Jurkat, Clone E6-1 (cell line): ENCODE measurements around the gene B3GAT3.
"Not testable (repeated sequence)": the region's sequence is repeated elsewhere in the genome, so short reads cannot be mapped to it uniquely, and the experiment has no call there.

Experiments
- DNase-seq: peaks from one replicate; pipeline ENCODE4 v3.0.0-alpha.2; 2011; ENCODE audit warnings: low read depth, low spot score
- H3K4me3 ChIP-seq: 2 replicates; pipeline ENCODE4 v1.5.1; 2011; ENCODE audit warnings: mild to moderate bottlenecking, low read length, control low read depth, moderate library complexity

B3GAT3 gene

DNA sequence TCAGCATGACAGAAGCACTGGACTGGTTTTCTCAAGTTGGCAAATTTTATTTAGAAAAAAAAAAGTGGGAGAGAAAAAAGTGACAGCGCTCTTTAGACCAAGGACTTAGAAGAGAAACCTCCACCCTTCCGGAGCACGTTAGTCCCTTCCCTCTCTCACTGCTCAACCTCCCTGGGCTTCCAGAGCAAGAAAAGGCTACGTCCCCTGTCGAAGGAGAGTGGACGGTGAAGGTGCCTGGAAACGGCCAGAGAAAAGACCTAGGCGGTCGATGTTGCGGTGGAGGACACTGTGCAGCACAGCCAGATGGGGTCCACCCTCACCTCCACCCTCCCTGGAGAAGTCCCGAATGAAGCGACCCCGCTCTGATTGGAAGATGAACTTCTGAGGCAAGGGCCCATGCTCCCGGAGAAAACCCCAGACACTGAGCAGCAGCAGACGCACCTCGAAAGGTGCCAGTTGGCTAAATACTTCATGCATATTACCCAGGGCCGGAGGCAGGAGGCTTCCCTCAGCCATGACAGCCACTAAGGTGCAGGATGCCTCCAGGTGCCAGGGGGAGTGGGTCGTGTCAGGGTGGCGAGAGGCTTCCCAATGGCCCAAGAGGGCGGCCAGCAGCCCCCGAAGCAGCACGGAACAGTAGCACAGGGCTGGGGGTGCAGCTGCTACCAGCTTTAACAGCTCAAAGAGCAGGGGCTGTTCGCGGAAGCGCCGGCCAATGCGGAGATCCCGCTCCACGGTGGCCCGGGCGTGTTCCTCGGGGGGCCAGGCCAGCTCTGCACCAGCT is 25.2 kb upstream of the B3GAT3 start:
- H3K4me3 ChIP-seq: peak overlapping the region; percentile 27

DNA sequence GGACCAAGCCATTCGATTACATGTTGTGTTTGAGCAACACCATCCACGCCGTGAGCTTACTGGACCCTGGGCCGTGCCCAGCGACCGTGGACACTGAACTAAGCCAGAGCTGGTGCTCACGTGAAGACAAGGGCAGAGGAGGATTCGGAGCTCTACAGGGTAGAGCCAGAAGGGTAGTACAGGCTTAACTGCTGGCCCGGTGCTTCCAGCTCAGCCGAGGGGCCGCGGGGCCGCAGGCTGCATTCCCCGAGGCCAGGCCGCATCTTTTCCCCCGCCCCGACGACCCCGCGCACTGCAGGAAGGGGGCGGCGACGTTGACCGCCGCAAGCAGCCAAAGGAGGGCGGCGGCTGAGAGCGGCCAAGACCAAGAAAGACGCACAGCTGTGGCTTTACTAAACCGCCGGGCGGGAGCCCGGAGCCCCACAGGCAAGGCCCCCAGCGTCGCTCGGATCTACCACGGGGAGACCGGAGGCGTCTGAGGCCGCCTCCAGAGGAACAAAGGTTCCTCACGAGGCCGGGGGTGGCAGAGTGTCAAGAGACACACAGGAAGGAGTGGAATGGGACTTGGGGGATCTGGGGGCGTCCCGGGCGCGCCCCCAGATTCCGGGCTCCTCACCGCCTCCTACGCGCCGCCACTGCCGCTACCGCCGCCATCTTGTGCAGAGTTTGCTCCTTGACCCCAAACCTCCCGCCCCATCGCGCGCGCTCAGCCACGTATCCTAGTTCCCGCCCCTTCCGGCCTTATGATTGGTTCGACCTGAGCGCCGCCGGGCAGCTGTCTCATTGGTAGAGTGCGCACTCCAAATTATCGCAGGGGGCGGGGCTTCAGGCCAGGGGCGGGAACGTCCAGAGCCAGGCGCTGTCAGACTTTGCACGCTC is 24.4 kb upstream of the B3GAT3 start, which contains the start of gene GANAB:
Gene GANAB, minus strand, starts transcription at position 668 of the 879 bp plus-strand sequence. Its CDS starts 14 bp downstream, at position 654.
- DNase-seq: peak; percentile 95
- H3K4me3 ChIP-seq: peak within 1 kb of the TSS; percentile 99

More for the DNA sequence above, 25.2 kb upstream of the B3GAT3 start:
- no peak for DNase-seq

DNA sequence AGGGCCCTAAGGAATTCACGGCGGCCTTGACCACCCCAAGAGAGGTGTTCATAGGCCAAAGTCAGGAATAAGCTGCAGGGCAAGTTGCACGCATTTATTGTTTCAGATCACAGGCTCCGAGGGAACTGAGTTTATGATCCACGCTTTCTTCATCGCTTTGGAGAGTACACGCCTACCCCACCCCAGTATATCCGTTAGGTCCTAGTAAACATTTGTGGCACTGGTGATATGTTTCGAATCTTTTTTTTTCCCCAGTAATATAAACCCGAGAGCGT is 23.8 kb upstream of the B3GAT3 start:
- H3K4me3 ChIP-seq: peak overlapping the region; percentile 99
- no peak for DNase-seq

DNA sequence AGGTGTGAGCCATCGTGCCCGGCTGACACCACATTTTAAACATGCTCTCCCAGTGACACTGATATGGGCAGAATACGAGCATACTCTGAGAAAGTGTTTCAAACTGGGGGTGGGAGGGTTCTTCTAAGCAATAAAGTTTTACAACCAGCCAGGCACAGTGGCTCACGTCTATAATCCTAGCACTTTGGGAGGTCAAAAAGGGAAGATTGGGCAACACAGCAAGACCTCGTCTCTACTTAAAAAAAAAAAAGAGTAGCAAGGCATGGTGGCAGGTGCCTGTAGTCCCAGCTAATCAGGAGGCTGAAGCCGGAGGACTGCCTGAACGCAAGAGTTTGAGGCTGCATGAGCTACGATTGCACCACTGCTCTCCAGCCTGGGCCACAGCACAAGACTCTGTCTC is 22.4 kb upstream of the B3GAT3 start:
- H3K4me3 ChIP-seq: no peak overlapping the region
- DNase-seq: no peak

DNA sequence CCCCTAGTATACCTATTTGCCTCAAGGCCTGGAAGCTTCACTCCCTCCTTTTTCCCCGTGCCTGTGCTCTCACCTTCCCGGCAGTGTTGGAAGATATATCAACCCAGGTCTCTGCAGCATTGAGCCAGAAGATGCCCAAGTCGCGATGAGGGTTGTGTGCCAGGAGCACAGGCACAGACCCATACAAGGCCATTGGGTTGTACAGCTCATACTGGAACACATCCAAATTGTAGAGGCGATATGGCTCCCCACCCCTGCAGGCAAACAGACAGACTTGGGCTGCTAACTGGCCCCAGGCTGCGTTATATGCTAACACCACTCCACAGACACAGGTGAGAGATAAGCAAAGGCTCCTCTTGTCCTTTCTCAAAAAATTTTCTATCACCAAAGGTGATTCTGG is 10.7 kb upstream of the B3GAT3 start:
- H3K4me3 ChIP-seq: no peak overlapping the region
- DNase-seq: no peak

DNA sequence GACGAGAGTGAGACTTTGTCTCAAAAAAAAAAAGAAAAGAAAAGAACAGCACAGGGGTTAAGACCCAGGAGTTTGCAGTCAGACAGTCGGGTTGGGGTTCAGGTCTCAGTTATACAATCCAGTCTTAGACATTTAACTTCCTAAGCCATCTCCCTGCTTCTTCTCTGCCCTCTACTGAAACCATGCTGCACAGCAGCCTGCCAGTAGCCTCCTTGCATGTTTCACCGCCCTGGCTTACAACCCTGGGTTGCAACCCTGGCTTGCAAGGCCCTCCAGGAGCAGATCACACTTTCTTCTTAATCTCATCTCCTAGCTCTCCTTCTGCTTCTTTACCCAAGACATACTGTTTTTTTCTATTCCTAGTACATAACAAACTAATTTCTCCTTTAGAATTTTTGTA is 5.9 kb upstream of the B3GAT3 start:
- H3K4me3 ChIP-seq: no peak overlapping the region
- no peak for DNase-seq

DNA sequence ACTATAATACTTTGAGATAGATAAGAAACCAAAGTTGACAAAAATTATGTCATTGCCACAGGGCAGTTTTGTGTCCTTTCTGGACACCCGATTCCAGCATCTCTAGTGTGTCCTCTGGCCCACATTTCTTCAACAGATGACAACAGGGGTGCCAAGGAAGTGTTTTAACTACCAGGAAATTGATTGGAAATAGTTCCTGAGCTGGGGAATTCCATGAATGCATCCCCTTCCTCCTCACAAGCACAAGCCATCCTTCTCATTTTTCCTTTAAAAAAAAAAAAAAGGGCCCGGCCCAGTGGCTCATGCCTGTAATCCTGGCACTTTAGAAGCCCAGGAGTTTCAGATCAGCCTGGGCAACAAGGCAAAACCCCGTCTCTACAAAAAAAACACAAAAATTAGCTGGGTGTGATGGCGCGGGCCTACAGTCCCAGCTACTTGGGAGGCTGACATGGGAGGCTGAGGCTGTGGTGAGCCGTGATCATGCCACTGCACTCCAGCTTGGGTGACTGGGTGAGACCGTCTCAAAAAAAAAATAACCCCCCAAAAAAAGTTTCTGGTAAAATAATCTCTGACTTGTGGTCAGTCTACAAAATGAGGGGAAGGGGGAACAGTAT is 797 bp upstream of the B3GAT3 start:
- DNase-seq: no peak
- no peak overlapping the region for H3K4me3 ChIP-seq

DNA sequence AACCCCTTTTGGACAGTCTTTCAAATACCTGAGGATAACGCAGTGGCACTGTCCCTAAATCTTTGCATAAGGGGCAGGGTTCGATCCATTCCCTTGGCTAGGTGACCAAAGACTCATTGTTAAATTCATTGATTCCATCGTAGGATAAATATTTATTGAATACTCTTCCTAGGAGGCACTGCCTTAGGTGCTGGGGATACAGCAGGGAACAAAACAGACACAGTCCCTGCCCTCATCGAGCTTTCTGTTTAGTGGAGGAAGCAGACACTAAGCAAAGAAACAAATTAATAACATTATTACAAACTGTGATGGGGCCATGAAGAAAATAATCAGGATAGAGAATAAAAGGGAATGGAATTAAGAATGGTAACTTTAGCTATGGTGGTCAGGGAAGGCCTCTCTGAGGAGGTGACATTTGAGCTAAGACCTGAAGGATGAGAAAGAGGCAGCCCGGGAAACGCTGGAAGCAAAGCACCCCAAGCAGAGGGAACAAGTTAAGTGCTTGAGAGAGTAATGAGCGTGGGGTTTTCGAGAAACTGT is 689 bp downstream of the B3GAT3 start:
- H3K4me3 ChIP-seq: peak overlapping the region; percentile 67
- DNase-seq: no peak

DNA sequence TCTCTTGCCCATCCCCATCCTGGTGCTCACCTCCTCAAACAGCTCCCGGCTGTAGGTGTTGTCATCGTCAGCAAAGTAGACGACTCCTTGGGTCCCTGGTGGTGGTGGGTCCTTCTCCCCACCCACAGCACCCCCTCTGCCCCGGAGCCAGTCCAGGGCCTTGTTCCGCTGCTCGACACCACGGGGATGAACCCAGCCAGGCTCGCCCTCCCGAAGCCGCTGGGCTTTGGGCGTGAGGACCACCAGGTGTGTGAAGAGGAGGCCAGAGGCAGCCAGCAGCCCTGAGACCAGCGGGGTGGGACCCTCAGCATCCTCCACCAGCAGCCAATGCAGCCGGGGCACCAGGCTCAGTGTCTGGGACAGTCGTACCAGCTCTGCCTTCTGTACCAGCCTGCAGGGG is 4.8 kb downstream of the B3GAT3 start:
- DNase-seq, H3K4me3 ChIP-seq: not testable (repeated sequence)

DNA sequence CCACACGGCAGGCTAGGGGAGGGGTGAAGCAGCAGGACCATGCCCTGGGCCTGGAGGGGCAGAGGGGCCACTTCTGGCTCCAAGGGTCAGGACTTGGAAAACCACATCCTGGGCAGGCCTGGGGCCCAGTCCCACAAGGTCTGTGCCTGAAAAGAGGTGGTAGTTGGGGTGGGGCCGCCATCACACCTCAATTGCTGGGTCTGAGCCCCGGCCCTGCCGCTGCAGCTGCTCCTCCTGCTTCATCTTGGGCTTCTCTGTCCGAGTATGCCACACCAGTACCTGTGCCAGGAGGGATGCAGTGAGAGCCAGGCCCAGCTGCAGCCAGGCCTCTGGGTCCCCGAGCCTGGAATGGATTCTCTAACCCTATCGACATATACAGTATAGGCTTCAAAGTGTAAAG is 6.3 kb downstream of the B3GAT3 start:
- DNase-seq: no peak
- no peak overlapping the region for H3K4me3 ChIP-seq

DNA sequence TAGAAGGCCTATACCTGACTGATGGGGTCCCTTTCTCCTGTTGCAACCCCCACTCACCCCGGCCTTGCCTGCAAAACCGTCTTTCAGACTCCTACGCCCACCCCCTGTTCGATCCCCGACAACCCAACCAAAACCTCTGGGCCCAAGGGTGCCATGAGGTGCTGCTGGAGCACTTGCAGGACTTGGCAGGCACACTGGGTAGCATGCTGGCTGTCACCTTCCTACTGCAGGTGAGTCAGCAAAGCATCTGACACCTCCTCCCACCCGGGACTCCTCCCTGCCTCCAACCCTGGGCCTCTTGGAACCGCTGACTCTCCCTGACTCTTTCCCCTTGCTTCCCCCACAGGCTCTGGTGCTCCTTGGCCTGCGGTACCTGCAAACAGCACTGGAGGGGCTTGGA is 7.5 kb downstream of the B3GAT3 start:
- H3K4me3 ChIP-seq: no peak overlapping the region
- DNase-seq: no peak

DNA sequence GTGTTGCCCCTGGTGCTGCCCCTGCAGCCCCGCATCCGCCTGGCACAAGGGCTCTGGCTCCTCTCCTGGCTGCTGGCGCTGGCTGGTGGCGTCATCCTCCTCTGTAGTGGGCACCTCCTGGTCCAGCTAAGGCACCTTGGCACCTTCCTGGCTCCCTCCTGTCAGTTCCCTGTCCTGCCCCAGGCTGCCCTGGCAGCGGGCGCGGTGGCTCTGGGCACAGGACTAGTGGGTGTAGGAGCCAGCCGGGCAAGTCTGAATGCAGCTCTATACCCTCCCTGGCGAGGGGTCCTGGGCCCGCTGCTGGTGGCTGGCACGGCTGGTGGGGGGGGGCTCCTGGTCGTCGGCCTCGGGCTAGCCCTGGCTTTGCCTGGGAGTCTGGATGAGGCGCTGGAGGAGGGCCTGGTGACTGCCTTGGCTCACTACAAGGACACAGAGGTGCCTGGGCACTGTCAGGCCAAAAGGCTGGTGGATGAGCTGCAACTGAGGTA is 8.5 kb downstream of the B3GAT3 start:
- H3K4me3 ChIP-seq: no peak overlapping the region
- no peak for DNase-seq

DNA sequence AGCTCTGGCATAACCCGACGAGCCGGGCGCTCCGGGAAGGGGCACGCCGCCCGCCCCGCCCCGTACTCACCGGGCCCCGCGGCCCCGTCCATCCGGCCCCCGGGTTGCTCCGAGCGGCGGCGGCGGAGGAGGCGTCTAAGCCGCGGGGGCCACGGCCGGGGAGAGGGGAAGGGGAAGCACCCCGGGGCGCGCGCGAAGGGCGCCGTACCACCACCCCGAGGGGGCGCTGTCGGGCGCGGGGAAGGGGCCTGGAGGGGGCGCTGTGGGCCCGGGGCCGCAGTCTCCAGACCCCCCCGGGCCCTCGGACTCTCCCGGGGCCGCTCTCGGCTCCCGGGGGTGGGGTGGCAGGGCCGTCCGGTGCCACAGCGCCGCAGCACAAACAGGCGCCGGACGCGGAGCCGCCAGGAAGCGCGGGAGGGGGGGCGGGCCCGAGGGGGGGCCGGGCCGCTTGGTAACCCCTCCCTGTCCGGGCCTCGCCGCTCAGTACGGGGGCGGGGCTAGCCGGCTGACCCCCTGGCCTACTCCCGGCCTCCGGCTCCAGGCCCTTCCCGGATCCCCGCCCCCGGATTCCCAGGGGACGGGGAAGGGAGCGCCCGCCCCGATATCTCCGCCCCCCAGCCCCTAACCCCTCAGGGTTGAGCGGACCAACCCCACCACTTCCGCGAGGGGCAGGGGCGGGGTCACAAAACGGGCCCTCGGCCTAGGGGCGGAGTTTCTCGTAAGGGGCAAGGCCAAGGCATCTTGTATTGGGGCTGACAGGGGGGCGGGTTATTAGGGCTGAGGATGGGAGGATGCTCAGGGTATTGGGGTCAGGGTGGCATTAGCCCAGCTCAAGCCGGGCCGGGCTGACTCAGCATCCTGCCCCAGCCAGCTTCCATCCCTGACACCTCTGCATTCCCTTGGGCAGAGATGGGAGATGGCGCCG is 9.2 kb downstream of the B3GAT3 start, which contains the start of the genes EML3 and ROM1:
Gene EML3, minus strand, starts transcription at position 410 of the 925 bp plus-strand sequence. Its CDS starts 318 bp downstream, at position 92.
Gene ROM1, plus strand, starts transcription at position 892 of the 925 bp plus-strand sequence. Its CDS starts 25 bp downstream, at position 917.
- DNase-seq: peak; percentile 84
- peak within 1 kb of the TSS; percentile 84 for H3K4me3 ChIP-seq

DNA sequence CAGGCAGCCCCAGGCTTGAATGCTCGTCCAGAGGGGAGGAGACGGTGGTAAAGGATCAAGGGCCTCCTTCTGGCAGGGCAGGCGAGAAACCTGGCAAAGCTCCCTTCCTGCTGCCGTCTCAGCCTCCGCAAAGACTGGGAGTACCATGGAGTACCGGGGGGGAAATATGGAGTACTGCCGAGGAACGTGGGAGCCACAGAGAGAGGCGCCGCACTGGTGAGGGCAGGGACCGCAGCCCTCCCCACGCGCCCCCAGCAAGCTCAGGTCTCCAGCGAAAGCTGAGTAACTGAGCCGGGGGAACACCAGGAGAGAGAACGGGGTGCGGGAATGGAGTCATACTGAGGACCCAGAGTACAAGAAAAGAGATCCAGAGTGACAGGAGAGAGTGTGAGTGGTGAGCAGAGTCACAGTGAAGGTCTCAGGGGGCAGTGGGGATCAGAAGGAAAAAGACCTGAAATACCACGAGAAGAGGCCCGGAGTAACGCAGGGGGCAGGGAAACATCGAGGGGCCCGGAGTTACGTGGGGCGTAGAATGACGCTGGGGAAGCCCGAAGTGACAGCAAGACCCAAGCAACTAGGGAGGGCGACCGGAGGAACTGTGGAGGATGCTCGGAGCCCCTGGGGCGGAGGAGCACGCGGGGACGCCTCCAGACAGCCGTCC is 10.0 kb downstream of the B3GAT3 start:
- no peak for DNase-seq

DNA sequence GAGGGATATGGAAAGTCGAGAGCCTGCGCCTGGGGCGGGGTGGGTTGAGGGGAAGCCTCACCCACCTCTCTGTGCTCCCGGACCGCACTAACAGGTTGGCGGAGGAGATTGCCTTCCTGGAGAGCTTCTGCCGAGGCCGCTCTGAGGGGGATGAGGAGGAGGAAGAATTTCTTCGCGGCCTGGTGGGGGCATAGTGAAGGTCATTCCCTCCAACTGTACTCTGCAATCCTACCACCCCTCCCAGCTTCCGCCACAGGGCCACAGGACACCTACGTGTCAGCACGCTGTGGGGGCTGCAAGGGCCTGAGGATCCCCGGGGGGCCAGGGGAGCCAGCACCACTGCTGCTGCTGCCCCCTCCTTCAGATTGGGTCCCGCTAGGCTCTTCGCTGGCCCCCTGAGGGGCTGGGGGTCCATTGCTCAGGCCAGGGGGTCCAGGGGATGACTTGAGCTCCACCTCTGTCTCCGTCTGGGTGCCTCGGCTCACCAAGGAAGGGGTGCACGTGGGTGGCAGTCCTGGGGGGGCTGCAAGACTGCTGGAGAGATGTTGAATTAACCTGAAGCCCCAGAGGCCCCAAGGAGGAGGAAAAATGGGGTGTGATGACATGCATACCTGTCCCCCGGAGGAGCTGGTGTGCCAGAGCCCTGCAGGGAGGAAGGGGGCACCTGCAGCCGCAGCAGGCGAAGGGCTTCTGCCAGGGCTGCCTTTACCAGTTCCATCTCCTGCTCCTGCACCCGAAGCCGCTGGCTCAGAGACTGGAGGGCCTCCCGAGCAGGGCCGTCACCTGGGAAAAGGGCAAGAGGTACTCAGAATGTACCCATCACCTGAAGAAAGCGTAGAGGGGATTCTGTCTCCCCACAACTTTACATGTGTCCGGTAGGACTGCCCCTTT is 10.7 kb downstream of the B3GAT3 start:
- no peak for DNase-seq
- H3K4me3 ChIP-seq: peak overlapping the region; percentile 84

More for the DNA sequence above, 10.0 kb downstream of the B3GAT3 start:
- peak overlapping the region; percentile 84 for H3K4me3 ChIP-seq

DNA sequence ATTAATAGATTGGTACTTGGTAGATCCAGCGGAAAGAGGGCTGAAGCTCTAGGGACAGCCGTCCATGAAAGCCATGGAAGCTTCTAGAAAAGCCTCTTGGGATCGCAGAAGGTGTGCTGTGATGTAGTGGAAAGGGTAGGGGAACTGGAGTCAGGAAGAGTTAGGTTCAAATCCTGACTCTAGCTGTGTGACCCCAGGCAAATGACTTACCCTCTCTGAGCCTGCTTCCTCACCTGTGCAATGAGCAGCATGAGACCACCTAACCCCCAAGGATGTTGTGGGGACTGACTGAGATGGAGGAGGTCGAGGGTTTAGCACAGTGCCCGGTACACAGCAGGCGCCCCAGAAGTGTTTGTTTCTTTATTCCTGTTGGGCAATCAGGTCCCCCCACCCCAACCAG is 11.4 kb downstream of the B3GAT3 start:
- DNase-seq: no peak
- no peak overlapping the region for H3K4me3 ChIP-seq

DNA sequence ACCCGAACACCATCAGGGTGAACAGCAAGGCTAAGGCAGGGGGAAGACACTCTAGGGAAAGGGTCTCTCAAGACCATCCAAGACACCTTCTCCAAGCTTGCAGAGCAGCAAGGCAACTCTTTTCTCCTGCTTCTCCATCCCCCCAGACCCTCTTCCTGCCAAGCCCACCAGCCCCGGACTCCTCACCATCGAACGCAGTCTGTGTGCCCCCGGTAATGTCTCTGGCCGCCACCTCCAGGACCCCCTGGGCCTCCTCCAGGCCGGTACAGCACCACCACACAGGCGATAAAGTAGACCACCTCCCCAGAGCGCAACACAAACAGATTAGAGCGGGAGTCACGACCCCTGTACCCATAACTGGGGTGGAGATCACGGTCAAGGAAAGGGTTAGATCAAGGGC is 13.0 kb downstream of the B3GAT3 start:
- H3K4me3 ChIP-seq: no peak overlapping the region
- no peak for DNase-seq
